Neutrophil (primary cell): ENCODE results near the gene BANP.
"Not testable (repeated sequence)": the region's sequence is repeated elsewhere in the genome, so short reads cannot be mapped to it uniquely, and the experiment has no call there.

Source experiments
- H3K27ac ChIP-seq: fragments of 200-600 bp; sonication (generic); 2 replicates; pipeline ENCODE4 v1.5.1; 2016; ENCODE audit warnings: mild to moderate bottlenecking, moderate library complexity
- H3K27me3 ChIP-seq: fragments of 200-600 bp; sonication (generic); 2 replicates; pipeline ENCODE4 v1.6.0; 2016; ENCODE audit warnings: mild to moderate bottlenecking
- H3K36me3 ChIP-seq: fragments of 200-600 bp; sonication (generic); 2 replicates; pipeline ENCODE4 v1.5.1; 2017
- H3K4me1 ChIP-seq, 2 experiments: fragments of 200-600 bp in 1 of 2; sonication (generic) in 1 of 2; 1 replicate in 1 of 2; 2 replicates in 1 of 2; pipeline versions ENCODE4 v1.5.1 to v1.6.1; 2013 to 2016; ENCODE audit warnings: low read depth in 1 of 2, low read length in 1 of 2, mild to moderate bottlenecking in 1 of 2, moderate library complexity in 1 of 2; ENCODE audit not compliant: control insufficient read depth in 1 of 2, insufficient read depth in 1 of 2
- H3K4me3 ChIP-seq, 2 experiments: fragments of 200-600 bp in 1 of 2; sonication (generic) in 1 of 2; 1 replicate in 1 of 2; 2 replicates in 1 of 2; pipeline ENCODE4 v1.5.1; 2013 to 2016; ENCODE audit warnings: low read depth in 1 of 2, low read length in 1 of 2, mild to moderate bottlenecking in 1 of 2, moderate library complexity in 1 of 2
- H3K9me3 ChIP-seq: fragments of 200-600 bp; sonication (generic); 2 replicates; pipeline ENCODE4 v1.5.1; 2016
- TF ChIP-seq, protein P1 (sequence below): fragments of 200-600 bp; sonication (generic); IDR thresholded peaks from 2 replicates; pipeline ENCODE4 v1.5.1; 2016; ENCODE audit warnings: antibody characterized with exemption

BANP gene

GRCh38 chr16:87933140-87933495 is 18.1 kb upstream of the BANP start:
- H3K4me1 ChIP-seq = no peaks in the 10 kb centered on the region
- no peaks in the 10 kb centered on the region for H3K9me3 ChIP-seq
- no peaks in the 10 kb centered on the region for H3K36me3 ChIP-seq
- no peak overlapping the region for H3K27ac ChIP-seq
- no peak overlapping the region for H3K4me3 ChIP-seq
- no peaks in the 10 kb centered on the region for H3K27me3 ChIP-seq
- TF ChIP-seq, protein P1, sequence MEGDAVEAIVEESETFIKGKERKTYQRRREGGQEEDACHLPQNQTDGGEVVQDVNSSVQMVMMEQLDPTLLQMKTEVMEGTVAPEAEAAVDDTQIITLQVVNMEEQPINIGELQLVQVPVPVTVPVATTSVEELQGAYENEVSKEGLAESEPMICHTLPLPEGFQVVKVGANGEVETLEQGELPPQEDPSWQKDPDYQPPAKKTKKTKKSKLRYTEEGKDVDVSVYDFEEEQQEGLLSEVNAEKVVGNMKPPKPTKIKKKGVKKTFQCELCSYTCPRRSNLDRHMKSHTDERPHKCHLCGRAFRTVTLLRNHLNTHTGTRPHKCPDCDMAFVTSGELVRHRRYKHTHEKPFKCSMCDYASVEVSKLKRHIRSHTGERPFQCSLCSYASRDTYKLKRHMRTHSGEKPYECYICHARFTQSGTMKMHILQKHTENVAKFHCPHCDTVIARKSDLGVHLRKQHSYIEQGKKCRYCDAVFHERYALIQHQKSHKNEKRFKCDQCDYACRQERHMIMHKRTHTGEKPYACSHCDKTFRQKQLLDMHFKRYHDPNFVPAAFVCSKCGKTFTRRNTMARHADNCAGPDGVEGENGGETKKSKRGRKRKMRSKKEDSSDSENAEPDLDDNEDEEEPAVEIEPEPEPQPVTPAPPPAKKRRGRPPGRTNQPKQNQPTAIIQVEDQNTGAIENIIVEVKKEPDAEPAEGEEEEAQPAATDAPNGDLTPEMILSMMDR = no peak

GRCh38 chr16:87934752-87935425 is 16.3 kb upstream of the BANP start:
- not testable (repeated sequence) for H3K9me3 ChIP-seq, H3K27ac ChIP-seq, H3K27me3 ChIP-seq

DNA sequence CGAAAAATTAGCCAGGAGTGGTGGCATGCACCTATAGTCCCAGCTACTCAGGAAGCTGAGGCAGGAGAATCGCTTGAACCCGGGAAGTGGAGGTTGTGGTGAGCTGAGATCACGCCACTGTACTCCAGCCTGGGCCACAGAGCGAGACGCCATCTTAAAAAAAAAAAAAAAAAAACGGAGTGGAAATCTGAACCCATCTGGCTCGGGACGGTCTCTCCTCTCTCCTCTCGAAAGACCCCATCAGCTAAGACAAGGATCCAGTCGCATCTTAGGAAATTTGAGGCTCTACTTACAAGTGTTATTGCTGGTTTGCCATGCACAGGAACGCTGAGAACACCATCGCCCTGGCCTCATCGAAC is 15.2 kb upstream of the BANP start:
- not testable (repeated sequence) for H3K9me3 ChIP-seq, H3K36me3 ChIP-seq, H3K4me3 ChIP-seq, H3K27ac ChIP-seq, H3K4me1 ChIP-seq, H3K27me3 ChIP-seq

More at GRCh38 chr16:87934752-87935425, 16.3 kb upstream of the BANP start:
- not testable (repeated sequence) for H3K36me3 ChIP-seq, H3K4me1 ChIP-seq, H3K4me3 ChIP-seq

DNA sequence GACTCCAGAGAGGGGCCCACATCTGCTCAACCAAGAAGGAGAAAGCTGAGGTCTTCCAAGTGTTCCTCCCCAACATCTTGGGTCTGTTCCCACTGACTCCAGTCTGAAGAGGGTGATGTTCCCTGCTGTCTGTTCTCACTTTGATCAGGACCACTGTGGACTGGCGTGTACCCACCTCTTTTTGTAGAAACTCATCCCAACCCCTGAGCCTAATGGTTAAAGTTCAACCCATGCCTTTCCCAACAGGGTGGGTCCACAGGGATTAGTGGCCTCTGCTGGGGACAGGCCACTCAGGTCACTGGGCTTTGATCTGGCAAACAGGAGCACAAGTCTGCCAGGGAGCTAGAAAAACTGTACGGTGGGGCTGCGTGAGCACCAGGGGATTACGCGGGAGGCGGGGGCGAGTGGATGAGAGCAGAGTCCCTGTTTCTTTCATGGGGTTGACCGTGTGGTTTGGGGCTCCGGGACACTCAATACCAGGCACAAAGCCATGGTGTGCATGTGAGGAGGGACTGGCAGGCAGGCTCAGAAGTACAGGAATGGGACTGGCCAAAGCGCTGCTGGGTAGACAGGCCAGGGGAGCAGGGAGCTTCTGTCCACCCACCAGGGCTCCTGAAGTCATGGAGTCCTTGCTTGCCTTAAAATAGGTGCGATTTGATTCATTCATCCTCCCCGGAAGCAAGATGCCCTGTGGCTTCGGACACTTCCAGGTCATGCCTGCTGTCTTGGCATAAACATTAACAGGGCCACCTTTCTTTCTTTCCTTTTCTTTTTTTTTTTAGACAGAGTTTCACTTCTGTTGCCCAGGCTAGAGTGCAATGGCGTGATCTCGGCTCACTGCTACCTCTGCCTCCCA is 14.6 kb upstream of the BANP start, which contains the start of gene CA5A:
CA5A (minus strand) TSS at position 155 of the 856 bp plus-strand sequence; CDS start at position 76, 79 bp downstream.
- H3K4me3 ChIP-seq = no peak within 1 kb of the TSS
- TF ChIP-seq, protein P1 = no peak
- H3K9me3 ChIP-seq = no peaks in the 10 kb centered on the region
- peaks cover 0 to 3% of the 10 kb centered on the region in 2 experiments for H3K4me1 ChIP-seq
- H3K36me3 ChIP-seq = no peaks in the 10 kb centered on the region
- no peaks in the 10 kb centered on the region for H3K27me3 ChIP-seq
- no peak within 1 kb of the TSS for H3K27ac ChIP-seq

DNA sequence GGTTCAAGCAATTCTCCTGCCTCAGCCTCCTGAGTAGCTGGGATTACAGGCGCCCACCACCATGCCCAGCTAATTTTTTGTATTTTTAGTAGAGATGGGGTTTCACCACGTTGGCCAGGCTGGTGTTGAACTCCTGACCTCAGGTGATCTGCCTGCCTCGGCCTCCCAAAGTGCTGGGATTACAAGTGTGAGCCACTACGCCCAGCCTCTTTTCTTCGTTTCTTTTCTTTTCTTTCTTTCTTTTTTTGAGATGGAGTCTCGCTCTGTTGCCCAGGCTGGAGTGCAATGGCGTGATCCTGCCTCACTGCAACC is 14.0 kb upstream of the BANP start:
- H3K27me3 ChIP-seq, H3K4me1 ChIP-seq, H3K9me3 ChIP-seq, H3K27ac ChIP-seq, H3K36me3 ChIP-seq, H3K4me3 ChIP-seq: not testable (repeated sequence)

GRCh38 chr16:87938412-87938949 is 12.8 kb upstream of the BANP start:
- H3K27ac ChIP-seq = no peak overlapping the region
- H3K9me3 ChIP-seq = no peaks in the 10 kb centered on the region
- no peaks in the 10 kb centered on the region for H3K27me3 ChIP-seq
- H3K4me3 ChIP-seq = no peak overlapping the region
- TF ChIP-seq, protein P1 = no peak
- H3K36me3 ChIP-seq = no peaks in the 10 kb centered on the region
- peaks cover 0 to 3% of the 10 kb centered on the region in 2 experiments for H3K4me1 ChIP-seq
